Ovary (tissue), 3 donors: ENCODE results near the gene KIAA1614.
"Not testable (repeated sequence)": the region's sequence is repeated elsewhere in the genome, so short reads cannot be mapped to it uniquely, and the experiment has no call there.

Experiments
- EP300 ChIP-seq: sonication (generic); formaldehyde crosslinking; IDR thresholded peaks from one replicate; pipeline ENCODE4 v1.6.1; 2017; ENCODE audit warnings: antibody characterized with exemption
- POLR2A ChIP-seq: fragments of 450-650 bp; IDR thresholded peaks from one replicate; pipeline ENCODE4 v1.6.1; 2017; ENCODE audit warnings: antibody characterized with exemption, mild to moderate bottlenecking, moderate library complexity
- TF ChIP-seq, protein P1 (sequence below), 3 donors: fragments of 450-650 bp in 2 of 3; fragments of 200-600 bp in 1 of 3; IDR thresholded peaks; one replicate each; pipeline versions ENCODE4 v1.5.1 to v1.8.0; 2016 to 2022; ENCODE audit warnings: antibody characterized with exemption in 3 of 3, mild to moderate bottlenecking in 1 of 3
- donor health status: DM: no; HTN: no; CAD: no.

DNA sequence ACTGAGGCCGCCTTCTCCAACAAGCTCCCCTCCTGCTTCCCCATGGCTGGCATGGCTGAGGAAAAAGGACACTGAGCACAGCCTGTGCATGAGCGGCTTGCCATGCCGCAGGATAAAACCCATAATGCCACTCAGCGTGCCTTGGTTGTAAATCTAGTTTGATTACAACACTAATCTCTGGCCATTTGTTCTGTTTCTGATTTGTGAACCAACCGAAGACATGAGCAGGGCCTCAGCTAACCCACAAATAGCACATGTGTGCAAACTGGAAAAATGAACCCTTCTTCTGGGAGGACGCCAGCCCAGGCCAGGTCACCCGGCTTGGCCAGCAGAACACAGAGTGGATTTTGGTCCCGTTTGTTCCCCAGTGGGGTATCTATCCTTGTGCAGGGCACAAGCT is 56.1 kb downstream of the KIAA1614 start:
- TF ChIP-seq, protein P1, sequence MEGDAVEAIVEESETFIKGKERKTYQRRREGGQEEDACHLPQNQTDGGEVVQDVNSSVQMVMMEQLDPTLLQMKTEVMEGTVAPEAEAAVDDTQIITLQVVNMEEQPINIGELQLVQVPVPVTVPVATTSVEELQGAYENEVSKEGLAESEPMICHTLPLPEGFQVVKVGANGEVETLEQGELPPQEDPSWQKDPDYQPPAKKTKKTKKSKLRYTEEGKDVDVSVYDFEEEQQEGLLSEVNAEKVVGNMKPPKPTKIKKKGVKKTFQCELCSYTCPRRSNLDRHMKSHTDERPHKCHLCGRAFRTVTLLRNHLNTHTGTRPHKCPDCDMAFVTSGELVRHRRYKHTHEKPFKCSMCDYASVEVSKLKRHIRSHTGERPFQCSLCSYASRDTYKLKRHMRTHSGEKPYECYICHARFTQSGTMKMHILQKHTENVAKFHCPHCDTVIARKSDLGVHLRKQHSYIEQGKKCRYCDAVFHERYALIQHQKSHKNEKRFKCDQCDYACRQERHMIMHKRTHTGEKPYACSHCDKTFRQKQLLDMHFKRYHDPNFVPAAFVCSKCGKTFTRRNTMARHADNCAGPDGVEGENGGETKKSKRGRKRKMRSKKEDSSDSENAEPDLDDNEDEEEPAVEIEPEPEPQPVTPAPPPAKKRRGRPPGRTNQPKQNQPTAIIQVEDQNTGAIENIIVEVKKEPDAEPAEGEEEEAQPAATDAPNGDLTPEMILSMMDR (IDR thresholded peaks at IDR 0.05) = not testable (repeated sequence)
- not testable (repeated sequence) for TF ChIP-seq POLR2A, EP300
